Superior temporal gyrus (tissue), 1 donor: ENCODE results near the gene MED15.
A peak's percentile ranks its signal among the peaks of the same experiment; 100 is the strongest.

Experiments used
- DNase-seq: peaks from one replicate; pipeline ENCODE4 v3.0.0-alpha.2; 2016; ENCODE audit errors: extremely low spot score

MED15 gene

GRCh38 chr22:20569059-20570058 is 61.9 kb downstream of the MED15 start:
- peak; percentile 51 for DNase-seq

- no peak for DNase-seq
Observed at GRCh38 chr22:20571078-20571503, 63.7 kb downstream of the MED15 start.

- DNase-seq, result no peak
Observed at GRCh38 chr22:20571531-20572007, 64.2 kb downstream of the MED15 start.

DNA sequence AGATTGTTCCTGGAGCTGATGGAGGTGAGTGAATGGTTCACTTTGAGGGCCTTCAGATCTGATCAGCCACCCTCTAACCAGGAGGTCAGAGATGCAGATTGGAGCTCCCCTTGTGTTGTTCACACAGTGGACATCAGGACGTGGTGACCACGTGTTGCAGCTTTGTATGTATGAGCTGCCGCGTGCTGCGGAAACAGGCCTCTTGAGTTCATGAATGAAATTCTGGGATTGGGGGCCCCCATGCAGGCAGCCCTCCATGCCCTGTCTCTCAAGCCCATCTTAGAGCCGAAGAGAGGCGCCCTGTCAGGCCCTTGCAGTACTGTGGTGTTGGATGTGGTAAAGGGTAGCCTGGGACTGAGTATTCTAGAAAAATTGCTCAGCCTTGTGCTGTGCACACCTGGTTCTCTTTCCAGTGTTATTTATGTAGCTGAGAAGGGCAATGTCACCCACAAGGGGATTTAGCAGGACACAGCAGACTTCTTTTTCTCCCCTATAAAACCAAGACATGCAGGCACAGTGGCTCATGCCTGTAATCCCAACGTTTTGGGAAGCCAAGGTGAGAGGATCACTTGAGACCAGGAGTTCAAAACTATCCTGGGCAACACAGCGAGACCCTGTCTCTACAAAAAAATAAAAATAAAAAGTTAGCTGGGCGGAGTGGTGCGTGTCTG is 64.9 kb downstream of the MED15 start:
- DNase-seq, result no peak

- no peak for DNase-seq
Observed at GRCh38 chr22:20573176-20573832, 65.9 kb downstream of the MED15 start.

- DNase-seq, result no peak
Observed at GRCh38 chr22:20573833-20574615, 66.6 kb downstream of the MED15 start.

DNA sequence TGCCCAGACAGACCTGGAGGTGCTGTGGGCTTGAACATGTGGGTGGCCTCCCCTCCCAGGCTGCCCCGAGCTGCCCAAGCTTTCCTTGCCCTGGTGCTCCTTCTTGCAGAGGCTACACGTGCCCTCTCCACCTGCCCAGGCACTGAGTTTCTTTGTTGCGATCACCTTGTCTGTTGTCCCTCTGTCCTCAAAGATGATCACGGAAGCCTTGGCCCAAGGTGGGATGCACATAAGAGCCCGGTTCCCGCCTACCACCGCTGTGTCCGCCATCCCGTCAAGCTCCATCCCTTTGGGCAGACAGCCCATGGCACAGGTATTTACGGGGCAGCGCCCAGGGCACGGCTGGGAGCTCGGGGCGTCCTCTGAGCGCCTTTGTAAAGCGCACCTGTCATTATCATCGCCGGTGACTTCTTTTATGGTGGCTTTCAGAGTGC is 67.5 kb downstream of the MED15 start:
- DNase-seq, result no peak

DNA sequence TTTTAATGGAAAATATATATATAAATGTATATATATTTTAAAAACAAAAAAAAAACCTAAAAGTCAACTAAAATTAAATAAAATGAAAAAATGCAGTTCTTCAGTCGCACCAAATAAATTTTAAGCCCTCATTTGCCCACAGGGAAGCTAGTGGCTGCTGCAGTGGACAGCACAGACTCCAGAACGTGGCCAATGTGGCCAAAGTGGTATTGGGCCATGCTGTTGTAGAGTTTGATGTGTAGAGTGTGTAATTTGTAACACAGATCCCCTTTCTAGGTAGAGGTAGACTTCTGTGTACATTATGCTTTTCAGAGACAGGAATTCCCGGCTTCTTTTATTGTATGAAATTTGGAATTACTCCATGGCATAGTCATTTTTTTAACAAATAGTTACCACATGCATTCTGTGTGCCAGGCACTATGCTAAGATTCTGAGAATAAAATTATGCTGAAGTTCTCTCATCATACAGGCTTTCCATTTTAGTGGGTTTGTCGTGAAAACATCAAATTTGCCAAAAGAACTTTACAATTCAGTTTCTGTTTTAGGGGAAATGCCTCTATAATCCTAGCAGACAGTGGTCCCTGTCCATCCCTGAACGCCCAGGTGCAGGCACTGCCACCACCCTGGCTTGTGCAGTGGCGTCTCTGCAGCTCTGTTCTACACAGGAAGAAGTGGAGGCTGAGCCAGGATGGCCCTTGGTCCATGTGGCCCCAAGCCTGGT is 68.5 kb downstream of the MED15 start:
- DNase-seq, result no peak

DNA sequence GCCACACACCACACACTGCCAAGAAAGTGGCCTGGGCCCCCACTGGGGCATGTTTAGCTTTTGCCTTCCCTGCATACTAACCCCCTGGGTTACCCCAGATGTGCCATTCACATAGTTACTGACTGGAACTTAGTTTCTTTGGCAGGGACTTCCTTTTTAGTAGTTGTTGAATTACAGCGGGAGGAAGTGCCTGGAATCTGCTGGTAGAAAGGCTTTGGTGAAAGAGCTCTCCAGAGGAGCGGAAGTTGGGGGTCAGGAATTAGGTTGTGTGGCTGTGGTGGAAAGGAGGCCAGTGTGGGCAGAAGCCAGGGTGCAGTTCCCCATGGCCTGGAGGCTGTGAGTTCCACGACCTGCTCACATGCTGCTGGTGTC is 69.0 kb downstream of the MED15 start:
- no peak for DNase-seq

- DNase-seq, result no peak
Observed at GRCh38 chr22:20577045-20577444, 69.6 kb downstream of the MED15 start.

DNA sequence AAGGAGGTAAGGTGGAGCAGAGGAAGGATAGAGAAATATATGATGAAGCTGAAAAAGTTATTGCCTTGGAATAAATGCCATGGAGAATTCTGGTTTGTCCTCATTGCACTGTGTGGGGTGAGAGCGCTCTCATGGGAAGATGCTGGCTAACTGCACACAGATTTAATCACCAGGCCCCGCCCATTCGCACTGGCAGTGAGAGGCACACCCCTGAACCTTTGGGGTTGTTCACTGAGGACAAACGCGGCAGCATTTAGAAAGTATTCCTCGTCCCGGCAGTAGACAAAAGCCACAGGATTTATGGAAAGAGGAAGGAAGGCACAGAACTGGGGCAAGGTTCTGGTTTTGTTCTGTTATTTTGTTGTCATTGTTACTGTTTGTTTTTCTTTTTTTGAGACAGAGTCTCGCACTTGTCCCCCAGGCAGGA is 70.2 kb downstream of the MED15 start:
- DNase-seq, result no peak

- no peak for DNase-seq
Observed at GRCh38 chr22:20578192-20578591, 70.8 kb downstream of the MED15 start.

DNA sequence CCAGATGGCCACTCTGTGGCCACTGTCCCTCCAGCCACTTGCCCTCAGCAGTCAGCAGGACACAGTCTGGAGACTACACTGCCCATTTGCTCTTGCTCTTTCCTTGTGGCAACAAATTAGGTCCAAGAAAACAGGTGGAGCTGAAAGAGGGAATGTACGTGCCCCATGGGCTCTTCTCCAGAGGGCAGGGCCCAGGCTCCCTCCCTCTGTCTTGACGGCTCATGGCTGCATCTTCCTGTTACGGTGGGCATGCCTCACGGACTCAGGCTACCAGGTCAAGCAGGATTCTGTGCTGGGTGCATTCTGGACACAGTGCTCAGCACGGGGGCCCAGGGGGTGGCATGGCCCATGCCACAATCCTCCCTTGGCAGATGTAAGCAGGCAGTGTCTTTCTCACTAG is 71.3 kb downstream of the MED15 start:
- no peak for DNase-seq

DNA sequence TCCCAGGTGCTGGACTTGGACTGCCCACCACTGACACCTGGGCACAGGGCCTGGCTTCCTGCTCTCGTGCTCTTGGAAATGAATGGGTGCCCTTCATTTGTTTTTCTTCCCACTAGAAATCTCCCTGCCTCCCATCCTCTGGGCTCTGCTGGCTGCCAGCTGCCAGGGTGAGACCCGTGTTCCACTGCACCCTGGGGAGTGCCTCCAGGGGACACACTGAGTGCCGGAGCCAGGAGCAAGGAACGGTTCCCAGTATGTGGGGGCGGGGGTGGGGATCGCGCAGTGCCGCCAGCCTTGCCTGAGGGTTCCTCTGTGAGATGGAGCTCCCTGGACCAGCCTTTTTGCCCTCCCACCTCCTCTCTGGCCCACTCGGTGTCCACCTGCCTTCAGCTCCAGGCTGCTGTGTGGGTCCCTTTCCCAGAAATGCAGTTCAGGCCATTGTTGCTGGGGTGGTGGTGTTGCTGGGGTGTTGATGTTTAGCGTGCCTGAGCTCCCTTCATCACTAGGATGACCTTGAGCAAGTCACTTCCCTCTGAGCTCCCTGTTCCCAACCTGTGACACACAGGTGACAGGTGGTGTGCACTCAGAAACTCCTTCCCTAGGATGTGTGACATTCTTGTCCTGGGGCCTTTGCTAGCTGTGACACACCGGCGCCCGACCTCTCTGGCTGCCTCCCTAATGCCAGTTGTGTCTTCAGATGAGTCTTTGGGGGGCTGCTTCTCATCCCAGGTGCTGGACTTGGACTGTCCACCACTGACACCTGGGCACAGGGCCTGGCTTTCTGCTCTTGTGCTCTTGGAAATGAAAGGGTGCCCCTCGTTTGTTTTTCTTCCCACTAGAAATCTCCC is 72.1 kb downstream of the MED15 start:
- DNase-seq, result no peak

DNA sequence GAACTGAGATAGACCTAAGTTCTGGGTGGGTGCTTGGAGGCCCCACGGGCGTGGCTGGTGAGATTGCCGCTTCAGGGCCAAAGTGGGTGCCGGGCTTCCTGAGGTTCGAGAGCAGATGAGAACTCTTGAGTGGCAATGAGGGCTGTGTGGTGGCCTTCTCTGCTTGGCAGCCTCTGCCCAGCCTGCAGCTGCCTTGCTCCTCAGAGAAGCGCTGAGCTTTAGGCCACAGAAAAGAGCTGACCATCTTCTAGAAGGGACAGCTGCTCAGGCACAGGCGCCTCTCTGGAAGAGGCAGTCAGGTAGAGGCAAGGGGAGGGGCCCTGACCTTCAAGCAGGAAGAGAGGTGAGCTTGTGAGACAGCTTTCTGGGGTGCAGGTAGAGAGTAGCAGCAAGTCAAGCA is 72.8 kb downstream of the MED15 start:
- no peak for DNase-seq

DNA sequence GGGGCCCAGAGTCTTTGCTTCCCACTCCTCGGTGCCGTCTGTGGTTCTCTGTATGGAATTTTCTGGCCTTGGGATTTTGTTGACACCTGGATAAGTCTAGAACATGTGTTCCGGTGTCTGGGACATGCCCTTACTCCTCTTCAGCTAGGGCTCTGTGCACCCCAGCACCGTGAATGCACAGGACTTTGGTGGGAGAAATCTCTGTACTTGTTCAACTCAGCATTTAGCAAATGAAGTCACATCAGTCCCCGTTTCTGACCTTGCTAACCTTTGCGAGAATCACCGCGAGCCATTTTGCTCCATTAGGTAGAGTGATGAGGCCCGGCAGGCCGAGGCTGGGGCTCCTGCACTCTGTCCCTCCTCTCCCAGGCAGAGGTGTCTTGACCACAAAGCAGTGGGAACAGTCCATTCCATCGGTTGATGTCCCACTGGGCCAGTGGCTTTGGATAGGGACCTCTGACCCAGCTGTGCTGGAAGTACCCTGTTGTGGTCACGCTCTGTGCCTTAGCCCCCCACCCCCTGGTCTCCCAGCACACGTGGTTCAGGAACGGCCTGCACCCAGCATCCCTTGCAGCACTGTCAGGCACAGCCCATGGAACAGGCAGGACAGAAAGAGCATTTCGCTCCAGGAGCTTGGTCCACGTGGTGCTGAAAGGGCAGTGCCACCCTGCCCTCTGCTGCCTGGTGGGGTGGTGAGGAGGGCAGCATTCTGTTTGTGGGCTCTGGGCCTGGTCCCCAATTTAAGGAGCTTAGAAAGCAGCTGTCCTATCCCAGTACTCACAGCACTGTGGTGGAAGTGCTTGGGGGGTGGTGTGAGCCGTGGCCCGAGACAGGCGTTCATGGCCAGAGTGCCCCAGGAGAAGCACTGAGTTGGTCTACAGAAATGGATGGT is 73.4 kb downstream of the MED15 start:
- DNase-seq, result no peak

GRCh38 chr22:20581503-20582170 is 74.2 kb downstream of the MED15 start:
- DNase-seq, result no peak

DNA sequence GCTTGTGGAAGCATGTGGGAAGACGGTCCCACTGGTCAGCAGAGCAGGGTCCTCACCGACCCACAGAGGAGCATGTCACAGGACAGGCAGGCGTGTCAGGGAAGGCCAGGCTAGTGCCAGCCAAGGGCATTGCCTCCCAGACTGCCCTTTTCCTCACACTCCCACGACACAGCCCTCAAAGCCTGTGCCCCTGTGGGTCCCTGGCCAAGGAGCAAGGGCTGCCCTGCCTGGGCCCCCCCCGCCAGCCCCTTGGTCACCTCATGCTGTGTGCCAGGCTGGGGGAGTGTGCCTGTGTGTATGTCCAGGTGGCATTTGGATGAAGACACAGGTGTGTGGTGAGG is 74.7 kb downstream of the MED15 start:
- no peak for DNase-seq
